ENCODE results near the gene CLDN20.
A peak's percentile ranks its signal among the peaks of the same experiment; 100 is the strongest.
"Not testable (repeated sequence)": the region's sequence is repeated elsewhere in the genome, so short reads cannot be mapped to it uniquely, and the experiment has no call there.

The CLDN20 gene

GRCh38 chr6:155312950-155313349 lies 49.1 kb downstream of the CLDN20 start:
- DNase-seq (ENCODE audit: low read depth), result not testable (repeated sequence)

- DNase-seq (ENCODE audit: low read depth), result no peak
These were observed 49.8 kb downstream of the CLDN20 start for GRCh38 chr6:155313602-155314091.

- peak; percentile 99 for DNase-seq (ENCODE audit: low read depth)
These were observed 50.4 kb downstream of the CLDN20 start, which contains the start of gene TFB1M for GRCh38 chr6:155314092-155314772. TSS of gene TFB1M (minus strand) at chr6:155314484. CDS start at chr6:155314428, 56 bp downstream.

GRCh38 chr6:155314773-155315515 lies 51.1 kb downstream of the CLDN20 start:
- peak; percentile 90 for DNase-seq (ENCODE audit: low read depth)

- DNase-seq (ENCODE audit: low read depth), result no peak
These were observed 51.7 kb downstream of the CLDN20 start for GRCh38 chr6:155315516-155315871.

DNA sequence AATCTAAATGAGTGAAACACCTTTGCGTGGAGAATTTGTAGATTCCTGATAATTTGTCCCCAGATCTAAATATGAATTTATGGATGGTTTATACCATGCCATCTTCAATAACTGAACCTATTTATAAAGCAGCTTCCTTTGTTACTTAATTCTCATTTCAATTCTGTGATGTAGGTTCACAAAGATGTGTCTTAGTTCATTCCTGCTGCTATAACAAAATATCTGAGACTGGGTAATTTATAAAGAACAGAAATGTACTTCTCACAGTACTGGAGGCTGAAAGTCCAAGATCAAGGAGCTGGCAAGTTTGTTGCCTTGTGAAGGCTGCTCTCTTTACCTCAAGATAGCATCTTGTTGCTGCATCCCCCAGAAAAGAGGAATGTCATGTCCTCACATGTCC lies 52.6 kb downstream of the CLDN20 start:
- DNase-seq (ENCODE audit: low read depth), result no peak

GRCh38 chr6:155317186-155317585 lies 53.4 kb downstream of the CLDN20 start:
- no peak for DNase-seq (ENCODE audit: low read depth)

- DNase-seq (ENCODE audit: low read depth), result no peak
These were observed 56.1 kb downstream of the CLDN20 start for GRCh38 chr6:155319902-155320301.

GRCh38 chr6:155324172-155324571 lies 60.4 kb downstream of the CLDN20 start:
- no peak for DNase-seq (ENCODE audit: low read depth)

GRCh38 chr6:155324993-155325392 lies 61.2 kb downstream of the CLDN20 start:
- no peak for DNase-seq (ENCODE audit: low read depth)

- no peak for DNase-seq (ENCODE audit: low read depth)
These were observed 62.1 kb downstream of the CLDN20 start for GRCh38 chr6:155325700-155326516.
